B cell (primary cell): ENCODE data around the gene PSME3IP1.

Experiments used
- EZH2 ChIP-seq: IDR thresholded peaks from 2 replicates; pipeline ENCODE4 v1.6.1; 2012; ENCODE audit warnings: borderline replicate concordance, low read depth, mild to moderate bottlenecking, moderate library complexity, low read length; ENCODE audit not compliant: insufficient read depth, poor library complexity, severe bottlenecking
- TF ChIP-seq, protein P1 (sequence below): fragments of 200-600 bp; IDR thresholded peaks from one replicate; pipeline ENCODE4 v1.8.0; 2022; ENCODE audit warnings: antibody characterized with exemption, mild to moderate bottlenecking

DNA sequence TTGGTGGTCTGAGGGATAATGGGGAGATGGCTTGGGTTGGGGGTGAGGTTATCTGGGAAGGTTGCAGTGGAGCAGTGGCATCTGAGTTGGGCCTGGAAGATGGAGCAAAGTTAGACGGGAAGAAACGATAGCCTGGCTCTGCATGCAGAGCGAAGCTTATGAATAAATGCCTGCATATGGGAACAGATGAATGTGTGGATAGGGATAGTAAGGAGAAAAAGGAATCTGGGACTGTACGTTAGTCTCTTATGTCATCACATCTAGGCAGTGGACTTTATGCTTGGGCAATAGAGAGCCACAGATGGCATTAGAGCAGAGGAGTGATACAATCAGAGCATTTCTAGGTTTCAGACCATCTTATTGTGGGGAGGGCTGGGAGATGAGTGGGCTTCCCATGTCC lies 60.5 kb downstream of the PSME3IP1 start:
- TF ChIP-seq, protein P1, sequence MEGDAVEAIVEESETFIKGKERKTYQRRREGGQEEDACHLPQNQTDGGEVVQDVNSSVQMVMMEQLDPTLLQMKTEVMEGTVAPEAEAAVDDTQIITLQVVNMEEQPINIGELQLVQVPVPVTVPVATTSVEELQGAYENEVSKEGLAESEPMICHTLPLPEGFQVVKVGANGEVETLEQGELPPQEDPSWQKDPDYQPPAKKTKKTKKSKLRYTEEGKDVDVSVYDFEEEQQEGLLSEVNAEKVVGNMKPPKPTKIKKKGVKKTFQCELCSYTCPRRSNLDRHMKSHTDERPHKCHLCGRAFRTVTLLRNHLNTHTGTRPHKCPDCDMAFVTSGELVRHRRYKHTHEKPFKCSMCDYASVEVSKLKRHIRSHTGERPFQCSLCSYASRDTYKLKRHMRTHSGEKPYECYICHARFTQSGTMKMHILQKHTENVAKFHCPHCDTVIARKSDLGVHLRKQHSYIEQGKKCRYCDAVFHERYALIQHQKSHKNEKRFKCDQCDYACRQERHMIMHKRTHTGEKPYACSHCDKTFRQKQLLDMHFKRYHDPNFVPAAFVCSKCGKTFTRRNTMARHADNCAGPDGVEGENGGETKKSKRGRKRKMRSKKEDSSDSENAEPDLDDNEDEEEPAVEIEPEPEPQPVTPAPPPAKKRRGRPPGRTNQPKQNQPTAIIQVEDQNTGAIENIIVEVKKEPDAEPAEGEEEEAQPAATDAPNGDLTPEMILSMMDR = no peak
- no peak for TF ChIP-seq EZH2
